HG02798 (cell line): Measurements from ENCODE around the gene CNN2.
A peak's percentile ranks its signal among the peaks of the same experiment; 100 is the strongest.
"Not testable (repeated sequence)": the region's sequence is repeated elsewhere in the genome, so short reads cannot be mapped to it uniquely, and the experiment has no call there.

Experiments used
- ATAC-seq: cut with Tn5 transposase; IDR thresholded peaks from one replicate; pipeline ENCODE4 v1.9.1; 2021; ENCODE audit warnings: mild to moderate bottlenecking; ENCODE audit not compliant: unreplicated experiment, poor library complexity

The CNN2 gene

DNA sequence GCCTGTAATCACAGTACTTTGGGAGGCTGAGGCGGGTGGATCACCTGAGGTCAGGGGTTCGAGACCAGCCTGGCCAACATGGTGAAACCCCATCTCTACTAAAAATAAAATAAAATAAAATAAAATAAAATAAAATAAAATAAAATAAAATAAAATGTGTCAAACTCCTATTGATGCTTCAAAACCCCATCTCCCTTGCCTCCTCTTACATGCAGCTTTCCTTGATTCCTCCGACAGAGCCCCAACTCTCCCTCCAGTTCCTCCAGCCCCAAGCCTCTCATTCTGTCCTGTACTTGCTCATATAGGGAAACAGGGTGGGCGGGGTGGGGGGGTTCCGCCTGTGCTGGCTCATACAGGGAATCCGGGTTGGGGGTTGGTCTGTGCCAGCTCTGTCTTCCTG lies 1.3 kb upstream of the CNN2 start:
- ATAC-seq = not testable (repeated sequence)

DNA sequence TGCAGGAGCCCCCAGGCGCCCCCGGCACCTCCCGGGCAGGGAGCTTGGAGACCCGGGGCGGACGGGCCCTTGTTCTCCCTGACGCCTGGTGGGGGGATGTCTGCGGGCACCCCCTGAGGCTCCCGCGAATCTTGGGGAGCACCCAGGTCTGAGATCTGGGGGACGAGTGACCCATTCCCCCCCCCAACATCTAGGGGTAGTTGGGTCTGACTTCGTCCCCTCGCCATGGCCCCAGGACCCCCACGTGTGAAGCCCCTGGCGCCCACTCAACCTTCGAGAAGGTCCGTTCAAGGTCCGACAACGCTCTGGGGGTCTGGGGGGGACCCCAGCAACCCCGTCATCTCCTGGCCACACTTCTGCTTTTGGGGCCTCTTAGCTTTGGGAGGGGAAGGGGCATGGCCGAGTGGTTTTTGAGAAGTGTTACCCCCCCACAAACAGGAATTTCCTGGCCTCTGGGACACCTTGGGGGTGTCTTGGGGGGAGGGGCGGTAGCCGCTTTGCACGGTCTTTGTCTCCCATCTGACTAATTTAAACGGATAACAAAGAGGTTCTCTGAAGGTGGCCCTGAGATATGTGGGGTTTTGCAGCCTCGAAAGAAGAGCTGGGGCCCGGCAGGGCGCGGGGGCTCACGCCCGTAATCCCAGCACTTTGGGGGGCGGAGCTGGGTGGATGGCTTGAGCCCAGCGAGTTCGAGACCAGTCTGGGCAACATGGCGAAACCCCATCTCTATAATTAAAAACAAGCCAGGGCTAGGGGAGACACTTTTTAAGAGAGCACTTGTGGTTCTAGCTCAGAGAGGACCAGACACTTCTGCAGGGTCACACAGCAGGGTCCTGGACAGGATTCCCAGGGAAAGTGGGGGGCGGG lies 608 bp downstream of the CNN2 start:
- peak; percentile 2 for ATAC-seq

DNA sequence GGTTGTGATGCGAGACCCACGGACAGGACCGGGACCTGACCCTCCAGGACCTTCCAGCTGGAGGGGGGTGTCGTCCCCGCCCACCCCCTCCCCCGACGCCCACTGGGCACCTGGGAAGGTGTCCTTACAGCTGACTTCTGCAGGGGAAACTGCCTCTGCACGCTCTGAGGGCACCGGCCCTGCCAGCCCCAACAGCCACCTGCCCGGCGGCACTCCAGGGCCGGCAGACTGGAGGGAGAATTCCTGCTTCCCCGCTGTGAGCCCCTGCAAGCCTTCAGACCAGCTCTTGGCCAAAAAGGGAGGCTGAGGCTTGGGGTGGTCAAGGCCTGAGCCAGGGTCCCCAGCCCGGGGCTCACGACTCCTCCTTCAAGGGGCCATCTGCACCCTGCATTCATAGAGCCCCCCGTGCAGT lies 1.2 kb downstream of the CNN2 start:
- no peak for ATAC-seq

DNA sequence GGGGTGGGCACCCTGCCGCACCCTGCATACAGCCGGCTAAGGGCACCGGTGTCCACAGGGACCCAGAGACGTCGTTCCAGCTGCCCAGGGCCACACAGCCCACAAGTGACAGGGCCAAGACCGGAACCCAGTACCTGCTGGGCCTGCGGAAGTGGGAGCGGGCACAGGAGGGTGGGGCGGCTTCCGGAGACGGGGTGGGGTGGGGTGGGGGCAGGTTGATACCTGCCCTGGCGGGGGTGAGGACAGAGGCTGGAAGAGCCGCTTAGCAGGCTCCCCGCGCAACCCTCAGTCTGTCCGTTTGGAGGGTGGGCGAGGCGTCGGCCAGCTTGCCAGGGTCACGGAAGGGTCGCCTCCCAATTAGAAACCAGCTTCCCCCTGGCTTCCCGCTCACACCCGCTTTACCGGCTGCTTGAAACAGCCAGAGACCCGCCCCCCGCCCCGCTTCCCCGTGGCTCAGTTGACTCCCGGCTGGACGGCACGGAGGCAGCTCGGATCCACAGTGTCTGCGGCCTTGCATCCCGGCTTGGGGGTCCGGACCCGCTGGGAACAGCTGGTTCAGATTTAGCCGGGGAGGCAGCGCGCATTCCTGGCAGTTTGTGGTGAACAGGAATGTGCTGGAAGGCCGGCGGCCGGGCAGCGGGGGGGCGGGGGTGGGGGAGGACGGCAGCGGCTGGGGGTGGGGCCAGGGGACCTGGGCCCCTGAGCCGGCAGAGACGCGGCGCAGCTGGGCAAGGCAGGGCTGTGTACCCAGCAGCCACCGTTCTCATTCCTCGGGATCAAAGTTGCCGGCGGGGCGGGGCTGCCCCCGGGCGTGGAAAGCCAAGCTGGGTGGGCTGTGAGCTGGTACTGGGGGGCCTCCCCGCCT lies 1.9 kb downstream of the CNN2 start:
- ATAC-seq = no peak

DNA sequence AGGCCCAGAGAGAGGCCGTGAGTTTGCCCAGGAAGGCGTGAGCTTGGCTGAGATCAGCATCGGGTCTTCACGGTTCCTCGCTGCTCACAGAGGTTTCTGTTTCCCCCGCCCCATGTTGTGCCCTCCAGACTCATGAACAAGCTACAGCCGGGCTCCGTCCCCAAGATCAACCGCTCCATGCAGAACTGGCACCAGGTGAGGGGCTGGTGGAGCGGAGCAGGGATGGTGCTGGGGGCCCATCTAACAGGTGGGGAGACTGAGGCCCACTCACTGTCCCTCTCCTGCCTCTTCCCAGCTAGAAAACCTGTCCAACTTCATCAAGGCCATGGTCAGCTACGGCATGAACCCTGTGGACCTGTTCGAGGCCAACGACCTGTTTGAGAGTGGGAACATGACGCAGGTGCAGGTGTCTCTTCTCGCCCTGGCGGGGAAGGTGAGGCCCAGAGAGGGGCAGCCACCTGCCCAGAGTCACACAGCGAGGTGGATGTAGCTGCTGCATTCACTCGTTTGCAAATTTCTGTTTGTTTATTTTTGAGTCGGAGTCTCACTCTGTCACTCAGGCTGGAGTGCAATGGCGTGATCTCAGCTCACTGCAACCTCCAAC lies 6.0 kb downstream of the CNN2 start:
- no peak for ATAC-seq

DNA sequence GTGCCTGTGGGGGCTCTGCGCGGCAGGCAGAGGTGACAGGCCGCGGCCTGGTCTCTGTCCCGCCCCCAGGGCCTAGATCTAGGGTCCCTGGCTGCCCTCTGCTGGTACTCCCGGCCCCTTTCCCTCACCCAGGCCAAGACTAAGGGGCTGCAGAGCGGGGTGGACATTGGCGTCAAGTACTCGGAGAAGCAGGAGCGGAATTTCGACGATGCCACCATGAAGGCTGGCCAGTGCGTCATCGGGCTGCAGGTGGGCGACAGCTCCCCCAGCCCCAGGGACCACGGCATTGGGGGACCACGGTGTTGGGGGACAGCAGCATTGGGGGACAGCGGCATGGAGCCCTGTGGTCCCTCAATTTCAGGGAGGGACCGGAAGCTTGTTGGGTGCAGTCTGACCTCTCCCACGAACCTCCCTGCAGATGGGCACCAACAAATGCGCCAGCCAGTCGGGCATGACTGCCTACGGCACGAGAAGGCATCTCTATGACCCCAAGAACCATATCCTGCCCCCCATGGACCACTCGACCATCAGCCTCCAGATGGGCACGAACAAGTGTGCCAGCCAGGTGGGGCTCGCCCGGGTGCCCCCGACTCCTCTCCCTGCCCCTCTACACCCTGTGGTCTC lies 9.7 kb downstream of the CNN2 start:
- no peak for ATAC-seq

DNA sequence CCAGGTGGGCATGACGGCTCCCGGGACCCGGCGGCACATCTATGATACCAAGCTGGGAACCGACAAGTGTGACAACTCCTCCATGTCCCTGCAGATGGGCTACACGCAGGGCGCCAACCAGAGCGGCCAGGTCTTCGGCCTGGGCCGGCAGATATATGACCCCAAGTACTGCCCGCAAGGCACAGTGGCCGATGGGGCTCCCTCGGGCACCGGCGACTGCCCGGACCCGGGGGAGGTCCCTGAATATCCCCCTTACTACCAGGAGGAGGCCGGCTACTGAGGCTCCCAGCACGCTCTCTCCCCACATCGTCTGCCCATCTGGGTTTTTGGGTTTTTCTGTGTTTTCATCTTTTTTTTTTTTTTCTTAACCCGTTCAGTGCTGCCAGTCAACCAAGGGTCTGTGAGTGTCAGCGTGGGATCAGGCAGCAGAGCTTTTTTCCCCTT lies 11.2 kb downstream of the CNN2 start:
- ATAC-seq = no peak

DNA sequence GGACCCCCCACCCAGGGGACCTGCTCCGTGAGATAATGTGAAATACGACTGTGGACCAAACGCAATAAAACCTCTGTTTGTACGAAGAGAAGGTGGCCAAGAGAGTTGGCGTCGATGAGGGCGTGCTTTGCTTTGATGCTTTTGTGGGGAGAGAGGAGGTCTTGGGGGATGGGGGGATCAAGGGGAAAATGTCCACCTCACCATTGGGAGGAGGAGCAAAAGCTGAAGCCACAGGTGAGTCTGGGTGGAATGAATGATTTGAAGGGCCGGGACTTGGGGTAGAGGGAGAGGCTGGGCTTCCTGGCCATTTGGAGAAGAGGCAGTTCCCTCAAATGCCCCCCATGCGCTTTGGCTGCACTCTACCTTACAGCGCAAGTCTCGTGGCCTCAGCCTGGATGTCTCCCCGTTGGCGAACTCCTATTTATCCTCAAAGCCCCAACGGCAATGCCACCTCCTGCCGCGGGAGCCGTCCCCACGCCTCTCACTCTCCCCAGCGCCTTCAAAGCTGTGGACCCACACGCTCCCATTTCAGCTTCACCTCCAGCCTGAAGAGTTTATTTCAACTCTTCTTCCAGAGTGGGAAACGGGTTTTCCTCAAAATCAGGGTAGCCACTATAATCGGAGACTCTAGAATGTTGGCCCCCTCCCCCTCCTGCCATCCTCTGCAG lies 12.7 kb downstream of the CNN2 start:
- ATAC-seq = no peak

DNA sequence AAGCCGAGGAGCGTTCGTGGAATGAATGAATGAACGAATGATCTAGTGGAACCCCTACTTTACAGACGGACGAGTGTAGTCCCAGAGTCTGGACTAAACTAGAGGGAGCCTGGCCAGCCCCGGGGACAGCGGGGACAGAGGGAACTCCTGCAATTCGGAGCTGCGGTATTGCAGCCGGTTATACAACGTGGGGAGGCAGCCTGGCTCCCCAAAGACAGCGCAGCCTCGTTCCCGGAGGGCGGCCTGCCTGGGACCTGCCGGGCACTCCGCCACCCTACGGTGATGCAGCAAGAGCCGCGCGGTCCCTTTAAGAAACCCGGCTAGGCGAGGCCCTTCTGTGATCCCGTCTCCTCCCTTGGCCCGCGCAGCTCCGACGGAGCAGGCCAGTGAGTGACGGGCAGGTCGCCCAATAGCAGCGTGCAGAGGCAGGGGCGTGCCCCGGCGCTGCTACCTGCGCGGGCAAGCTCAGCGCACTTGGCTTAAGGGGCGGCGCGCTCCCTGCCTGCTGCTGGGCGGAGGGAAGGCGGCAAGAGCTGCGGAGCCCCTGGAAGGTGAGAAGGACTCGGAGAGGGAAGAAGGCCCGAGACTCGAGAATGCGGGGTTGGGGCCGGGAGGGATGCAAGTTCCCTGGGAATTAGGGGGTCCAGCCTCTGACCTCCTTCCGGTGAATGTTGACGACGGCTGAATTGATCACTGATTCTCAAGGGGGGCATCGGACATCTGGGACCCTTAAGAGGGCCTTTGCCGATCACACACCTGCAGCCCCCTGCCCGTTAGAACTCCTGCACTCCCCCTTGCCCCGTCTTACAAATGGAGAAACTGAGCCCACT lies 13.5 kb downstream of the CNN2 start, which contains the start of gene ABCA7:
TSS of gene ABCA7 (plus strand) at position 462 of the 830 bp plus-strand sequence. CDS start 1,255 bp downstream, outside the sequence.
- peak; percentile 83 for ATAC-seq

DNA sequence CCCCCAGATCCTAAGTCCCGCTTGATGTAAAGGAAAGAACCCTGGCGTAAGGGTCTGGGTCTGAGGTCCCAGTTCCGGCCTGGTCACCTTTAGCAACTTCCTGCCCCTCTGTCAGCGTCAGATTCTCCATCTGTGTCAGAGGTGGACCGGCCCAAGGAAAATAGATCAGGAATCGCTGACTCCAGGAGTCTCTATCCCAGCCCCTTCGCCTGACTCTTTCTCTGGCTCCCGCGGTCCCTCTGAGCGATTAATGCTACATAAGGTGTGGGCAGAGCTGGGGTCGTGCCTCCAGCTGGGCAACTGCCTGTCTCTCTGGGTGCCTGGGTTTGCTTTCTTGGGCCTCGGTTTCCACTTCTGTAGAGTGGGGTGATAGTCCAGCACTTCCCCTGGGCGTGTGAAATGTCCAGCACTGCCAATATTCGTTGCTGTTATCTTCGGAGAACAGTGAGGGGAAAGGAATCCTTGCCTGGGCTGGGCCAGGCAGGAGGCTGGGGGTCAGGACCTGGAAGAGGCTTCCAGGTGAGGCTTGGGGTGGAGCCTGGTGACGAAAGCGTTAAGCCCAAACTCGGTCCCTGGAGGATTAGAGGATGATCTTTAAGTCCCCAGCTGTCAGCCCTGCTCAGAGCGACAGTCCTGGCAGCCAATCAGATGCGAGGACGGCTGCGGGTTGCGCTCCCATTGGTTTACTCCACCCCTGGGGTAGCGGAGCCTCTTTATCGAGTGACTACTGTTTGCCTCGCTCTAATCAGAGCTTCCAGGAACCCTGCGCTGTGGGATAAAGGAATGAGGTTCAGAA lies 14.3 kb downstream of the CNN2 start:
- ATAC-seq = peak; percentile 48

DNA sequence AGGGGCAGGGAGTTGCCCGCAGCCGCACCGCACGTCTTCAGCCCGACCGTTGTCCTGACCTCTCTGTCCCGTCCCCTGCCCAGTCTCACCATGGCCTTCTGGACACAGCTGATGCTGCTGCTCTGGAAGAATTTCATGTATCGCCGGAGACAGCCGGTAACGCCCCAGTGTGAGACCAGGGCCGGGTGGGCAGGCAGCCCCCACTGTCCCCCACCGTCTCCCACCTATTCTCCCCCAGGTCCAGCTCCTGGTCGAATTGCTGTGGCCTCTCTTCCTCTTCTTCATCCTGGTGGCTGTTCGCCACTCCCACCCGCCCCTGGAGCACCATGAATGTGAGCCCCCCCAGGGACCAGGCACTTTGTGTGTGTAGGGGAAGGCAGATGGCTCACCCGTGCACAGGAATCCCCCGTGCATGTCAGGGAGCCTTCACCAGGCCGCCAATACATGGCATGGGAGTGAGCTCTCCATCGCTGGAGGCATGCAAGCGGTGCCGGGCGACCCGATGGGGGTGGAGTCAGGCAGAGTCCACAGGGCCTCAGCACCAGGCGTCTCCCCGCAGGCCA lies 14.9 kb downstream of the CNN2 start:
- ATAC-seq = no peak

DNA sequence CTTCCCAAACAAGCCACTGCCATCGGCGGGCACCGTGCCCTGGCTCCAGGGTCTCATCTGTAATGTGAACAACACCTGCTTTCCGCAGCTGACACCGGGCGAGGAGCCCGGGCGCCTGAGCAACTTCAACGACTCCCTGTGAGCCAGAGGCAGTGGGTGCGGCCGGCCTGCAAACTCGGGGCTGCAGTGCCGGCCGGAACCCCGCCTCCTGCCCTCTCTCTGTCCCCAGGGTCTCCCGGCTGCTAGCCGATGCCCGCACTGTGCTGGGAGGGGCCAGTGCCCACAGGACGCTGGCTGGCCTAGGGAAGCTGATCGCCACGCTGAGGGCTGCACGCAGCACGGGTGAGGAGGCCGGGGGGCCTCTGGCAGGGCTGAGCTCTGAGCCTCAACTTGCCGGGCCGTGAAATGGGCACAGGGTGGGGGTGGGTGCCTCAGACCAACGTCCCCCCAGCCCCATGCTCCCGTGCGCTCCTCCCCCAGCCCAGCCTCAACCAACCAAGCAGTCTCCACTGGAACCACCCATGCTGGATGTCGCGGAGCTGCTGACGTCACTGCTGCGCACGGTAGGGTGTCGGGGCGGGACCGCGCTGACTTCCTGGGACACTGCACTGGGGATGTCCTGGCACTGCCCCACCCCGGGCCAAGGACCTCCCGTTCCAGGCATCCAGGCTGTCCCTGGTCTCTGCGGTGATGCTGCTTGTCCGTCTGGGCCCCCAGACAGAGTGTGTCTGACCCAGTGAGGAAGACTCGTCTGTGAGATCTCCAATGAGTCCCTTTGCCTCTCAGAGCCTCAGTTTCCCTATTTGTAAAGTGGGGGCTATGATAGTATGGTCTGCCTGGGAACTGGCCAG lies 15.7 kb downstream of the CNN2 start:
- ATAC-seq = no peak

DNA sequence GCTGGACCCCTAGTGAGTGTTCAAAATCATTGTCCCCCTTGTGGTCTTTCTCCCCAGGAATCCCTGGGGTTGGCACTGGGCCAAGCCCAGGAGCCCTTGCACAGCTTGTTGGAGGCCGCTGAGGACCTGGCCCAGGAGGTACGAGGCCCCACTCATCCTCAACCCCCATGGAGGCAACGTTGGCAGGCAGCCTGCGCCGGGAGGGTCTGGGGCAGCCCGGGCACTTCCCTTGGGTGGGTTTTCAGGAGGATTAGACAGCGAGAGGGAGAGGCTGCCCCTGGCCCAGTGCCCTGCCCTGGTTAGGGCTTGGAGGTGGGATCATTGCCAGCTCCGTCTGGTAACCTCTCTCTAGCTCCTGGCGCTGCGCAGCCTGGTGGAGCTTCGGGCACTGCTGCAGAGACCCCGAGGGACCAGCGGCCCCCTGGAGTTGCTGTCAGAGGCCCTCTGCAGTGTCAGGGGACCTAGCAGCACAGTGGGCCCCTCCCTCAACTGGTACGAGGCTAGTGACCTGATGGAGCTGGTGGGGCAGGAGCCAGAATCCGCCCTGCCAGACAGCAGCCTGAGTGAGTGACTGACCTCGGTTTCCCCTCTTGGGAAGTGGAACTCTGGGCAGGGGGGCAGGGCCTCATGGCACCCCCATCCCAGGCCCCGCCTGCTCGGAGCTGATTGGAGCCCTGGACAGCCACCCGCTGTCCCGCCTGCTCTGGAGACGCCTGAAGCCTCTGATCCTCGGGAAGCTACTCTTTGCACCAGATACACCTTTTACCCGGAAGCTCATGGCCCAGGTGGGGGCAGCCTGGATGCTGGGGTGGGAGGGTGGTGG lies 16.5 kb downstream of the CNN2 start:
- ATAC-seq = no peak

DNA sequence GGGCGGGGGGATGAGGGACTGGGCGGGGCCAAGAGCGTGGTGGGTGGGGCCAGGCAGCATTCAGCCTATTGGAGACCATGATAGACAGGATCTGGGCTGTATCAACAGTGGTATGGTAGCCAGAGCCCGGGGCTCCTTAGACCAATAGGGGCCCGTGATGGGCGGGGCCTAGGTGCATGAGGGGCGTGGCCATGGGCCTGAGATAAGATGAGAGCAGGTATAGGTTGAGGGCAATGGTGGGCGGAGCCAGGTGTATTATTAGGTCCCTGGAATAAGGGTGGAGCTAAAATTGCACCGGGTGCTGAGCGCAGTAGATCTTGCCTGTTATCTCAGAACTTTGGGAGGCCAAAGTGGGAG lies 18.8 kb downstream of the CNN2 start:
- ATAC-seq = peak; percentile 29

DNA sequence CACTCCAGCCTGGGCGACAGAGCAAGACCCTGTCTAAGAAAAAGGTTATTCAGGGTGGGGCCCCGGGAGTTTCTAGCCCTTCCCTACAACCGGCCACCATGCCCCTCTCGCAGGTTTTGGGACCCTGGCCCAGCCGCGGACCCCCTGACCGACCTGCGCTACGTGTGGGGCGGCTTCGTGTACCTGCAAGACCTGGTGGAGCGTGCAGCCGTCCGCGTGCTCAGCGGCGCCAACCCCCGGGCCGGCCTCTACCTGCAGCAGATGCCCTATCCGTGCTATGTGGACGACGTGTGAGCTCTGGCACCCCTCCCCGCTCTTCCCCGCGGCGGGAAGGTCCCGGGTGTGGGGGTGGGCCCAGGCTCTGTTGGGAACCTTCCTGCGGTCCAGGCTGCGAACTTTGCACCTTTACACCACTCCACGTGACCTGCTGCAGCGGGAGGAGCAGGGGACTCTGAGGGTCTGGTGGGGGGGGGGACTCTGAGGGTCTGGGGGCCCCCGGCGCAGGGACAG lies 19.8 kb downstream of the CNN2 start:
- ATAC-seq = no peak
